ENCODE measurements around the gene SCYL3. TPM values are rescaled to one million over a fixed set of nuclear protein-coding genes. Genes with fewer than 3 reads are reported as not detected.

The SCYL3 gene
- total and polyA plus RNA-seq, 2 experiments from 2014 or later, result 2.2 to 6.8 TPM

DNA sequence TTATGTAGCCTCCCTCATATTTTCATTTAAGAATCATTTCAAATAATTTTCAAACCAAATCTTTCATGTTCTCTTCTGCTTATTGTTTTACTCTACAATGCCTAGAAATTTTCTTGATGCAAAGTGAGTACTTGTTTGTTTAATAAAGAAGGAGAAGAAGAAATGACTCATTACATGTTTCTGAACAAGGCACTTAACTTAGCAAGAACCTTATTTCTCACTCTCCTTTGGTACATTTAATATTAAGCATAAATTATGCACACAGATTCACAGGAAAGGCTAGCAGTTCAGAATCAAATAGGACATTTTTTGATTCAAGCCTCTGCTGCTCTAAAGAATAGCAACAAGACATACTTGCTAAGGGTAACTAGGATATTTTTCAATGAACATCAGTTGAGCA, 9.1 kb downstream of the SCYL3 start (continued):
- TF ChIP-seq, protein P1, sequence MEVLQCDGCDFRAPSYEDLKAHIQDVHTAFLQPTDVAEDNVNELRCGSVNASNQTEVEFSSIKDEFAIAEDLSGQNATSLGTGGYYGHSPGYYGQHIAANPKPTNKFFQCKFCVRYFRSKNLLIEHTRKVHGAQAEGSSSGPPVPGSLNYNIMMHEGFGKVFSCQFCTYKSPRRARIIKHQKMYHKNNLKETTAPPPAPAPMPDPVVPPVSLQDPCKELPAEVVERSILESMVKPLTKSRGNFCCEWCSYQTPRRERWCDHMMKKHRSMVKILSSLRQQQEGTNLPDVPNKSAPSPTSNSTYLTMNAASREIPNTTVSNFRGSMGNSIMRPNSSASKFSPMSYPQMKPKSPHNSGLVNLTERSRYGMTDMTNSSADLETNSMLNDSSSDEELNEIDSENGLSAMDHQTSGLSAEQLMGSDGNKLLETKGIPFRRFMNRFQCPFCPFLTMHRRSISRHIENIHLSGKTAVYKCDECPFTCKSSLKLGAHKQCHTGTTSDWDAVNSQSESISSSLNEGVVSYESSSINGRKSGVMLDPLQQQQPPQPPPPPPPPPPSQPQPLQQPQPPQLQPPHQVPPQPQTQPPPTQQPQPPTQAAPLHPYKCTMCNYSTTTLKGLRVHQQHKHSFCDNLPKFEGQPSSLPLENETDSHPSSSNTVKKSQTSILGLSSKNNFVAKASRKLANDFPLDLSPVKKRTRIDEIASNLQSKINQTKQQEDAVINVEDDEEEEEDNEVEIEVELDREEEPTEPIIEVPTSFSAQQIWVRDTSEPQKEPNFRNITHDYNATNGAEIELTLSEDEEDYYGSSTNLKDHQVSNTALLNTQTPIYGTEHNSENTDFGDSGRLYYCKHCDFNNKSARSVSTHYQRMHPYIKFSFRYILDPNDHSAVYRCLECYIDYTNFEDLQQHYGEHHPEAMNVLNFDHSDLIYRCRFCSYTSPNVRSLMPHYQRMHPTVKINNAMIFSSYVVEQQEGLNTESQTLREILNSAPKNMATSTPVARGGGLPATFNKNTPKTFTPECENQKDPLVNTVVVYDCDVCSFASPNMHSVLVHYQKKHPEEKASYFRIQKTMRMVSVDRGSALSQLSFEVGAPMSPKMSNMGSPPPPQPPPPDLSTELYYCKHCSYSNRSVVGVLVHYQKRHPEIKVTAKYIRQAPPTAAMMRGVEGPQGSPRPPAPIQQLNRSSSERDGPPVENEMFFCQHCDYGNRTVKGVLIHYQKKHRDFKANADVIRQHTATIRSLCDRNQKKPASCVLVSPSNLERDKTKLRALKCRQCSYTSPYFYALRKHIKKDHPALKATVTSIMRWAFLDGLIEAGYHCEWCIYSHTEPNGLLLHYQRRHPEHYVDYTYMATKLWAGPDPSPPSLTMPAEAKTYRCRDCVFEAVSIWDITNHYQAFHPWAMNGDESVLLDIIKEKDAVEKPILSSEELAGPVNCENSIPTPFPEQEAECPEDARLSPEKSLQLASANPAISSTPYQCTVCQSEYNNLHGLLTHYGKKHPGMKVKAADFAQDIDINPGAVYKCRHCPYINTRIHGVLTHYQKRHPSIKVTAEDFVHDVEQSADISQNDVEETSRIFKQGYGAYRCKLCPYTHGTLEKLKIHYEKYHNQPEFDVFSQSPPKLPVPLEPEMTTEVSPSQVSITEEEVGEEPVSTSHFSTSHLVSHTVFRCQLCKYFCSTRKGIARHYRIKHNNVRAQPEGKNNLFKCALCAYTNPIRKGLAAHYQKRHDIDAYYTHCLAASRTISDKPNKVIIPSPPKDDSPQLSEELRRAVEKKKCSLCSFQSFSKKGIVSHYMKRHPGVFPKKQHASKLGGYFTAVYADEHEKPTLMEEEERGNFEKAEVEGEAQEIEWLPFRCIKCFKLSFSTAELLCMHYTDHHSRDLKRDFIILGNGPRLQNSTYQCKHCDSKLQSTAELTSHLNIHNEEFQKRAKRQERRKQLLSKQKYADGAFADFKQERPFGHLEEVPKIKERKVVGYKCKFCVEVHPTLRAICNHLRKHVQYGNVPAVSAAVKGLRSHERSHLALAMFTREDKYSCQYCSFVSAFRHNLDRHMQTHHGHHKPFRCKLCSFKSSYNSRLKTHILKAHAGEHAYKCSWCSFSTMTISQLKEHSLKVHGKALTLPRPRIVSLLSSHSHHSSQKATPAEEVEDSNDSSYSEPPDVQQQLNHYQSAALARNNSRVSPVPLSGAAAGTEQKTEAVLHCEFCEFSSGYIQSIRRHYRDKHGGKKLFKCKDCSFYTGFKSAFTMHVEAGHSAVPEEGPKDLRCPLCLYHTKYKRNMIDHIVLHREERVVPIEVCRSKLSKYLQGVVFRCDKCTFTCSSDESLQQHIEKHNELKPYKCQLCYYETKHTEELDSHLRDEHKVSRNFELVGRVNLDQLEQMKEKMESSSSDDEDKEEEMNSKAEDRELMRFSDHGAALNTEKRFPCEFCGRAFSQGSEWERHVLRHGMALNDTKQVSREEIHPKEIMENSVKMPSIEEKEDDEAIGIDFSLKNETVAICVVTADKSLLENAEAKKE (CRISPR knock-in tag; IDR thresholded peaks at IDR 0.05), result no peak
- TF ChIP-seq, protein P2, sequence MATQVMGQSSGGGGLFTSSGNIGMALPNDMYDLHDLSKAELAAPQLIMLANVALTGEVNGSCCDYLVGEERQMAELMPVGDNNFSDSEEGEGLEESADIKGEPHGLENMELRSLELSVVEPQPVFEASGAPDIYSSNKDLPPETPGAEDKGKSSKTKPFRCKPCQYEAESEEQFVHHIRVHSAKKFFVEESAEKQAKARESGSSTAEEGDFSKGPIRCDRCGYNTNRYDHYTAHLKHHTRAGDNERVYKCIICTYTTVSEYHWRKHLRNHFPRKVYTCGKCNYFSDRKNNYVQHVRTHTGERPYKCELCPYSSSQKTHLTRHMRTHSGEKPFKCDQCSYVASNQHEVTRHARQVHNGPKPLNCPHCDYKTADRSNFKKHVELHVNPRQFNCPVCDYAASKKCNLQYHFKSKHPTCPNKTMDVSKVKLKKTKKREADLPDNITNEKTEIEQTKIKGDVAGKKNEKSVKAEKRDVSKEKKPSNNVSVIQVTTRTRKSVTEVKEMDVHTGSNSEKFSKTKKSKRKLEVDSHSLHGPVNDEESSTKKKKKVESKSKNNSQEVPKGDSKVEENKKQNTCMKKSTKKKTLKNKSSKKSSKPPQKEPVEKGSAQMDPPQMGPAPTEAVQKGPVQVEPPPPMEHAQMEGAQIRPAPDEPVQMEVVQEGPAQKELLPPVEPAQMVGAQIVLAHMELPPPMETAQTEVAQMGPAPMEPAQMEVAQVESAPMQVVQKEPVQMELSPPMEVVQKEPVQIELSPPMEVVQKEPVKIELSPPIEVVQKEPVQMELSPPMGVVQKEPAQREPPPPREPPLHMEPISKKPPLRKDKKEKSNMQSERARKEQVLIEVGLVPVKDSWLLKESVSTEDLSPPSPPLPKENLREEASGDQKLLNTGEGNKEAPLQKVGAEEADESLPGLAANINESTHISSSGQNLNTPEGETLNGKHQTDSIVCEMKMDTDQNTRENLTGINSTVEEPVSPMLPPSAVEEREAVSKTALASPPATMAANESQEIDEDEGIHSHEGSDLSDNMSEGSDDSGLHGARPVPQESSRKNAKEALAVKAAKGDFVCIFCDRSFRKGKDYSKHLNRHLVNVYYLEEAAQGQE (IDR thresholded peaks at IDR 0.05; ENCODE audit: unreplicated experiment), result no peak
- TF ChIP-seq STAT1 (IDR thresholded peaks at IDR 0.05; ENCODE audit: unreplicated experiment) (no peak), ZNF114 (CRISPR knock-in tag; IDR thresholded peaks at IDR 0.05) (no peak)
- TF ChIP-seq, protein P3, sequence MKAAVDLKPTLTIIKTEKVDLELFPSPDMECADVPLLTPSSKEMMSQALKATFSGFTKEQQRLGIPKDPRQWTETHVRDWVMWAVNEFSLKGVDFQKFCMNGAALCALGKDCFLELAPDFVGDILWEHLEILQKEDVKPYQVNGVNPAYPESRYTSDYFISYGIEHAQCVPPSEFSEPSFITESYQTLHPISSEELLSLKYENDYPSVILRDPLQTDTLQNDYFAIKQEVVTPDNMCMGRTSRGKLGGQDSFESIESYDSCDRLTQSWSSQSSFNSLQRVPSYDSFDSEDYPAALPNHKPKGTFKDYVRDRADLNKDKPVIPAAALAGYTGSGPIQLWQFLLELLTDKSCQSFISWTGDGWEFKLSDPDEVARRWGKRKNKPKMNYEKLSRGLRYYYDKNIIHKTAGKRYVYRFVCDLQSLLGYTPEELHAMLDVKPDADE (IDR thresholded peaks at IDR 0.05), result no peak
